DMS153 (cell line): ENCODE results near the gene RPS13.
"Not testable (repeated sequence)": the region's sequence is repeated elsewhere in the genome, so short reads cannot be mapped to it uniquely, and the experiment has no call there.

Experiments
- DNase-seq: peaks from one replicate; lab custom pipeline; 2025; lab: John Stamatoyannopoulos, UW

The RPS13 gene

DNA sequence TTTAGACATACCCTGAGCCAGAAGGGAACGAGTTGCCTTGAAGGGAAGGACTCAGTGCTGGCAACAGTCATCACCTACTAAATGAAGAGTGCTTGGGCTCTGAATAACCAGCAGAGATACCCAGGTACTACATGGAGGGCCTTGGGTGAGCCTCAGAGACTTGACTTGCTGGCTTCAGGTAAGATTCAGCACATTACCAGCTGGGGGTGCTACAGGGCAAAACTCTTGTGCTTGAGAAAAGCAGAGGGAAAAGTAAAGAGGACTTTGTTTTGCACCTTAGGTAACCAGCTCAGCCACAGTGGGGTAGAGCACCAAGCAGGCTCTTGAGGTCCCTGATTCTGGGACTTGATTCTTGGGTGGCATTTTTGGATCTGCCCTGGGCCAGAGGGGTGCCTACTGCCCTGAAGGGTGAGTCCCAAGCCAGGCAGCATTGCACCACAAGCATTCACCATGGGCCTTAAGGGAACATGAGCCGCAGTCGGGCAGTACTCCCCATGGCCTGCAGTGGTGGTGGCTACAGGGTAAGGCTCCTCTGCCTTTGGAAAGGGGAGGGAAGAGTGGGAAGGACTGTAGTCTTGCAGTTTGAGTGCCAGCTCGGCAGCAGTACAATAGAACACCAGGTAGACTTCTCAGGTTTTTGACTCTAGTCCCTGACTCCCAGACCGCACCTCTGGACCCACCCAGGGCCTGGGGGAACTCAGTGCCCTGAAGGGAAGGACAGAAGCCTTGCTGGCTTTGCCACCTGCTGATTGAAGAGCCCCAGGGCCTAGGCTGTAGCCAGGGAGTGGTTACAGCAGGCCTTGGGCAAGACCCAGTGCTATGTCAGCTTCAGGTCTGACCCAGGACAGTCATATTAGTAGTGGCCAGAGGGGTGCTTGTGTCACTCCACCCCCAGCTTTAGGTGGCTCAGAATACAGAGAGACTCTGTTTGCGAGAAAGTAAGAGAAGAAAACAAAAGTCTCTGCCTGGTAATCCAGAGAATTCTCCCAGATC lies 40.5 kb downstream of the RPS13 start:
- no peak for DNase-seq

GRCh38 chr11:17034027-17034426 lies 43.4 kb downstream of the RPS13 start:
- DNase-seq = not testable (repeated sequence)

DNA sequence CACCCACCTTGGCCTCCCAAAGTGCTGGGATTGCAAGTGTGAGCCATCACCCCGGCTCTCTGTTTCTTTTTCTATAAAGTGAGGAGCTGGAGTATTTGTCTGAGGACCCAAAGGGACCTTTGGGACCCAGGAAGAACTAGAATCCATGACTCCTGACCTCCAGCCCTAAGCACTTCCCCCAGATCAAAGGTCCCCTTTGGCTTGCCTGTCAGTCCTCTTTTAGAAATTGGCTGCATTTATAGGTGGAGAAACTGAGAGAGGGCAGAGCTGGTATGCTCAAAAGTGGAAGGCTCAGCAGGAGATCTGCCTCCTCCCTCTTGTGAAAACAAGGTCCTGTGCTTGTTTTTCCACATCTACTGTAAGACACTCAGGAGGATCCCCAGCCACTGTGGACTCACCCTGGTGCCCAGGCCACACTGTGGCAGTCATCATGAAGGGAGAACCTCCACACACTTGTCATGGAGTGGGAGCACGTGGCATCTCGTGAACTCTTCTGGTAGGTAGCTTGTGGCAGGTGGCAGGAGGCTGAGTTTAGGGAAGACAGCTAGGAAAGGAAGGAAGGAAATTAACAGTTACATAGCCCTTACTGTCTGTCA lies 50.9 kb downstream of the RPS13 start:
- no peak for DNase-seq

GRCh38 chr11:17024924-17025323 lies 52.5 kb downstream of the RPS13 start:
- DNase-seq = no peak
